Prostate gland (tissue), 2 donors: ENCODE measurements around the gene GPR3. TPM values are rescaled to one million over a fixed set of nuclear protein-coding genes. Genes with fewer than 3 reads are reported as not detected.

Experiments
- DNase-seq: peaks from one replicate; pipeline ENCODE4 v3.0.0-alpha.2; 2019; ENCODE audit warnings: low spot score
- H3K27ac ChIP-seq, 2 donors: fragments of 200-600 bp; sonication (generic); 2 replicates each; pipeline ENCODE4 v1.5.1; 2017 to 2019
- H3K27me3 ChIP-seq: fragments of 200-600 bp; sonication (generic); replicated peaks from 2 replicates; pipeline ENCODE4 v1.5.1; 2019; ENCODE audit not compliant: insufficient read depth
- H3K36me3 ChIP-seq, 2 donors: fragments of 200-600 bp; sonication (generic); 1 replicate in 1 of 2; 2 replicates in 1 of 2; pipeline versions ENCODE4 v1.5.1 to v1.8.1; 2017 to 2019
- H3K4me1 ChIP-seq: fragments of 200-600 bp; sonication (generic); replicated peaks from 2 replicates; pipeline ENCODE4 v1.5.1; 2019
- H3K4me3 ChIP-seq, 2 donors: fragments of 200-600 bp; sonication (generic); 2 replicates each; pipeline ENCODE4 v1.5.1; 2017 to 2019
- H3K9me3 ChIP-seq: fragments of 200-600 bp; sonication (generic); 2 replicates; pipeline ENCODE4 v1.5.1; 2017
- CTCF ChIP-seq, 4 experiments: fragments of 200-600 bp in 2 of 4; fragments of 450-650 bp in 2 of 4; sonication (generic) in 2 of 4; IDR thresholded peaks; 1 replicate in 3 of 4; 2 replicates in 1 of 4; pipeline ENCODE4 v1.5.1; 2016 to 2019; ENCODE audit warnings: antibody characterized with exemption in 4 of 4, mild to moderate bottlenecking in 2 of 4, moderate library complexity in 2 of 4
- POLR2A ChIP-seq: fragments of 450-650 bp; IDR thresholded peaks from one replicate; pipeline ENCODE4 v1.6.1; 2016; ENCODE audit warnings: antibody characterized with exemption, mild to moderate bottlenecking
- POLR2AphosphoS5 ChIP-seq: sonication (generic); formaldehyde crosslinking; IDR thresholded peaks from one replicate; pipeline ENCODE4 v1.6.1; 2017; ENCODE audit warnings: antibody characterized with exemption
- WGBS: methylation state at CpG from one replicate; pipeline ENCODE4 v1.1.5; 2018; 5-methylcytosine and 5-hydroxymethylcytosine counted together
- intact Hi-C: fragments of 100-400 bp; cut with DNase I; formaldehyde crosslinking; loops from one replicate; pipeline ENCODE4 v1.14.2; 2022
- total RNA-seq, 2 donors: library from RNA; depleted of rRNA; stranded (reverse); fragments of >200 nt; gene quantifications; one replicate each; pipeline ENCODE4 v1.1.0, GENCODE V29; 2016

GPR3 gene
- total RNA-seq, 2 donors from 2014 or later = 0.14 to 0.57 TPM

DNA sequence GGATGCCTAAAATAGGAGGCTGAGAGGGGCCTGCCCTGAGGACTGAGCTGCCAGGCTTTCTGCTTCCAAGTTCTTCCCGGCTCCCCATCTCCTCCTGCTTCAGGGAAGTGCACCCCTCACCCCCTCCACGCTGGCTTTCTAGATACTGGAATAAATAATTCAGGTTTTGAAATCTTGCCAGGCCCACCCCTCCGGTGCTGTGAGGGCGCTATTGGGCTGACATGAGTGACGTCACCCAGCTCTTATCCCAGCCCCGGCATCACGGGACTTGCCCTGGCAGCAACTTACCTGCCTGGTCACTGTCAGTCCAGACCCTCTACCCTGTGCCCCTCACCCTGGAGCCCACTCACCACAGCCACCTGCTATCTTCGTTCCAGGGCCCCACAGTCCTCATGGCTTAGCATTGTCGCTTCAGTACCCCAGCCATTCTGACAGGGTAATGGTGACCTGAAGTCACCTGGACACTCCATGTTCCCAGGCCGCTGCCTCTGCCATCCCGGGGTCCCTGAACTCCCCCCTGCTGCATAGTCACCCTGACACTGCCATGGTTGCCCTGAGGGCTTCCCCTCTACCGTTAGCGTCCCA is 819 bp upstream of the GPR3 start:
- Histone ChIP-seq H3K27ac (peak overlapping the region; percentile 15 to 63), H3K4me3 (peak overlapping the region in 1 of 2 donors; percentile 40), H3K27me3 (no peaks in the 10 kb centered on the region), H3K4me1 (peaks cover 14% of the 10 kb centered on the region), H3K36me3 (no peaks in the 10 kb centered on the region), H3K9me3 (no peaks in the 10 kb centered on the region)
- no peak for TF ChIP-seq CTCF (IDR thresholded peaks at IDR 0.05)
- TF ChIP-seq POLR2AphosphoS5 = peak; percentile 15
- TF ChIP-seq POLR2A = peak; percentile 14
- 11% methylated on average over 13 of the region's 13 CpGs for WGBS
- intact Hi-C loops = loop anchor here (5.0 to 10.0 kb wide), 2 partner anchors 271 to 347 kb away; no protein-coding TSS in a partner anchor
- DNase-seq = peak; percentile 50

DNA sequence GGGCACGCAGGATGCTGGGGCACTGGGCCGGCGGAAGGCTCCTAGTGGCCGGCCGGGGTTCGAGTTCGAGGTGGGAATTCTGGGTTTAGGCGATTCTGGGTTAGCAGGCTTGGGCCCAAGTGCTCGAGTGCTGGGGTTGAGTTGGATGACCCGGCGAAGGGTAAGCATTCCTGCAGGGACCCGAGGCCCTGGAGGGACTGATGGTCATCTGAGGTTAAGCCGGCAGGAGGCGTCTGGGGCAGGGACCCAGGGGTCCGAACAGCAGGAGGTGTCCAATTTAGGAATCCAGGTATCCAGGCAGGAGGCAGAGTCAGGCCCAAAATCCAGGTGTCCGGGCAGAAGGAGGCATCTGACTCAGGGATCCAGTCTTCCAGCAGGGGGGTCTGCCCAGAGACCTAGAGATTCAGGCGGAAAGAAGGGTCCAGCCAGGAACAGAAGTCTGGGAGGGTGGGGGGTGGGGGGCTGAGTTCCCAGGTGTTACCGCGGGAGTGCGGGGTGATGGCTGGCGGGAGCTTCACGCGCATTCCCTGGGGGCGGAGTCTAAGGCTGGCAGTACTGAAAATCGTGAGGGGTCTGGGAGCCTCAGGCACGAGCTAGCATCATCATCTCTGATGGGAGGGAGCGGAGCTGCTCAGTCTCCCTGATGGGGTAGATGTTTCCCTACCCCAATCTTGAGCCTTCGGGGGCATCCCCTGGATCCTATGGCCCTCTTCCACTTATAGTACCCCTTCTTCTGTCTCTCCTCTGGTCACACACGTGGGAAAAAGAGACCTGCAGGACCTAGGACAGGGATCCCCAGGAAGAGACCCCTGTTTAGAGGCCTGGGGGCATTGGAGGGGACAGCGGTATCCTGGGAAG is 585 bp downstream of the GPR3 start:
- no peak for TF ChIP-seq CTCF (IDR thresholded peaks at IDR 0.05)
- no peak for TF ChIP-seq POLR2AphosphoS5
- TF ChIP-seq POLR2A = no peak
- 37% methylated on average over 30 of the region's 30 CpGs for WGBS
- intact Hi-C loops = loop anchor here (5.0 to 10.0 kb wide), 2 partner anchors 269 to 348 kb away; no protein-coding TSS in a partner anchor
- Histone ChIP-seq H3K27ac (peak overlapping the region in 1 of 2 donors; percentile 63), H3K4me3 (peak overlapping the region; percentile 21 to 40), H3K27me3 (no peaks in the 10 kb centered on the region), H3K36me3 (no peaks in the 10 kb centered on the region), H3K4me1 (peaks cover 14% of the 10 kb centered on the region), H3K9me3 (no peaks in the 10 kb centered on the region)
- DNase-seq = no peak

DNA sequence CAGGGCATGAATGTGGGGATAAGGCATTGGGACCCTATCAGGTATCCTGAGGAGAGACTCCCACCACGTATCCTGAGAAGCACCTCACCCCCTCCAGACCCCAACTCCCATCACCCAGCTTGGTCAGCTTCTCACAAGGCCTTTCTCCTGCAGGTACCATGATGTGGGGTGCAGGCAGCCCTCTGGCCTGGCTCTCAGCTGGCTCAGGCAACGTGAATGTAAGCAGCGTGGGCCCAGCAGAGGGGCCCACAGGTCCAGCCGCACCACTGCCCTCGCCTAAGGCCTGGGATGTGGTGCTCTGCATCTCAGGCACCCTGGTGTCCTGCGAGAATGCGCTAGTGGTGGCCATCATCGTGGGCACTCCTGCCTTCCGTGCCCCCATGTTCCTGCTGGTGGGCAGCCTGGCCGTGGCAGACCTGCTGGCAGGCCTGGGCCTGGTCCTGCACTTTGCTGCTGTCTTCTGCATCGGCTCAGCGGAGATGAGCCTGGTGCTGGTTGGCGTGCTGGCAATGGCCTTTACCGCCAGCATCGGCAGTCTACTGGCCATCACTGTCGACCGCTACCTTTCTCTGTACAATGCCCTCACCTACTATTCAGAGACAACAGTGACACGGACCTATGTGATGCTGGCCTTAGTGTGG is 1.3 kb downstream of the GPR3 start:
- no peak overlapping the region for H3K4me3 ChIP-seq
- no peak for DNase-seq
- H3K36me3 ChIP-seq = no peaks in the 10 kb centered on the region
- H3K9me3 ChIP-seq = no peaks in the 10 kb centered on the region
- no peak for TF ChIP-seq POLR2AphosphoS5
- no peak for TF ChIP-seq POLR2A
- no peak for TF ChIP-seq CTCF (IDR thresholded peaks at IDR 0.05)
- H3K27me3 ChIP-seq = no peaks in the 10 kb centered on the region
- intact Hi-C loops = loop anchor here (2.0 to 10.0 kb wide), 3 partner anchors 93 to 349 kb away; no protein-coding TSS in a partner anchor
- no peak overlapping the region for H3K27ac ChIP-seq
- WGBS = 91% methylated on average over 18 of the region's 18 CpGs
- peaks cover 14% of the 10 kb centered on the region for H3K4me1 ChIP-seq

DNA sequence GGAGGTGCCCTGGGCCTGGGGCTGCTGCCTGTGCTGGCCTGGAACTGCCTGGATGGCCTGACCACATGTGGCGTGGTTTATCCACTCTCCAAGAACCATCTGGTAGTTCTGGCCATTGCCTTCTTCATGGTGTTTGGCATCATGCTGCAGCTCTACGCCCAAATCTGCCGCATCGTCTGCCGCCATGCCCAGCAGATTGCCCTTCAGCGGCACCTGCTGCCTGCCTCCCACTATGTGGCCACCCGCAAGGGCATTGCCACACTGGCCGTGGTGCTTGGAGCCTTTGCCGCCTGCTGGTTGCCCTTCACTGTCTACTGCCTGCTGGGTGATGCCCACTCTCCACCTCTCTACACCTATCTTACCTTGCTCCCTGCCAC is 1.8 kb downstream of the GPR3 start:
- no peak for TF ChIP-seq CTCF (IDR thresholded peaks at IDR 0.05)
- TF ChIP-seq POLR2A = no peak
- TF ChIP-seq POLR2AphosphoS5 = no peak
- 91% methylated on average over 9 of the region's 9 CpGs for WGBS
- peaks cover 14% of the 10 kb centered on the region for H3K4me1 ChIP-seq
- no peaks in the 10 kb centered on the region for H3K9me3 ChIP-seq
- intact Hi-C loops = loop anchor here (2.0 to 10.0 kb wide), 3 partner anchors 93 to 349 kb away; no protein-coding TSS in a partner anchor
- H3K36me3 ChIP-seq = no peaks in the 10 kb centered on the region
- no peaks in the 10 kb centered on the region for H3K27me3 ChIP-seq
- no peak overlapping the region for H3K27ac ChIP-seq
- DNase-seq = no peak
- no peak overlapping the region for H3K4me3 ChIP-seq
